GM10266 (cell line): Measurements from ENCODE around the gene LNPK.

Experiments
- DNase-seq: peaks from one replicate; pipeline ENCODE4 v3.0.0; 2012; ENCODE audit errors: extremely low spot score
- CTCF ChIP-seq: IDR thresholded peaks from 2 replicates; pipeline ENCODE4 v1.5.1; 2012; ENCODE audit warnings: mild to moderate bottlenecking, low read depth; ENCODE audit not compliant: control insufficient read depth, insufficient read depth; ENCODE audit errors: missing control alignments

The LNPK gene

GRCh38 chr2:175884697-175885393 lies 117.2 kb downstream of the LNPK start:
- no peak for TF ChIP-seq CTCF
- no peak for DNase-seq

GRCh38 chr2:175883586-175884194 lies 118.4 kb downstream of the LNPK start:
- no peak for DNase-seq
- no peak for TF ChIP-seq CTCF

DNA sequence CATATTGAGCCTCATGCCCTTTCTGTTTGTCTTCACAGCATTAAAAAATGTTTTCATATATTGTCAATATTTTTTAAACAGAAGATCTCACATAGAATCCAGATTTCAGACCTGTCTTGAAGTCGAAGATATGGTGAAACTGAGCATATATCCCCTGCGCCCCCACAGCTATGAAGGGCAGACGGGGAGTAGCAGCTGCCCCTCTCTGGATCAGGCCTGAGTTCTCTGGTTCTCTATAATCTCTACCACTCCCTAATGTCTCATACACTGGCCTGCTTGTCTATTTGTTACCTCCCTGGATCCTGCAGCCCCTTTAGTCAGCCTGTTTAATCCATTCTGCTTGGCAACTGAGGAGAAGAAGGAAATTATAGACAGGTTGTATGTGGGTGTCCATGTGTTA lies 122.4 kb downstream of the LNPK start:
- no peak for DNase-seq
- TF ChIP-seq CTCF: no peak

- TF ChIP-seq CTCF: no peak
- no peak for DNase-seq
These were observed 124.1 kb downstream of the LNPK start for GRCh38 chr2:175877845-175878544.

DNA sequence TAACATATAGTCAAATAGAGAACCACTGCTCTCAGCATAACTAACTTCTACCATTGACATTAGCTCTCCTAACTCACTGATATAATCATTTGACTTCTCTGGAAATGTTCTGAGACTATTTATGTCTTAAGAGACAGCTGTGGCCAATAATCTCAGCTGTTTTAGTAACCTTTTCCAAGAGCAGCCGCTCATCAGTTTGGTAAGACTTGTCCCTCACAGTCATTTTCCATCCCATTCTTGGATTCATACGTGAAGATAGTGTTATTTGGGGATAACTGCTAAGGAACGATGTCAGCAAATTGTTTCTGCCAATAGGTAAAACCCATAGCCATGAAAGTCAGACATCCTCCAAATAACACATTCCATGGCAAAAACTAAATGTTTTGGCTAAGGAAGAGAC lies 127.8 kb downstream of the LNPK start:
- no peak for DNase-seq
- no peak for TF ChIP-seq CTCF
